Liver (tissue), 9 donors: ENCODE data around the gene RFNG. TPM values are rescaled to one million over a fixed set of nuclear protein-coding genes. Genes with fewer than 3 reads are reported as not detected.

Source experiments
- DNase-seq: peaks from one replicate; pipeline ENCODE4 v3.0.0-alpha.2; 2017; ENCODE audit warnings: low spot score
- H3K27ac ChIP-seq, 2 donors: one replicate each; pipeline ENCODE4 v1.7.0; 2013; ENCODE audit warnings: inconsistent platforms in 2 of 2, low read length in 2 of 2, control low read depth in 1 of 2, low read depth in 1 of 2, mild to moderate bottlenecking in 1 of 2
- H3K27me3 ChIP-seq, 4 donors: one replicate each; pipeline versions ENCODE4 v1.6.1 to v1.7.0; 2013; ENCODE audit warnings: low read length in 3 of 4, inconsistent platforms in 1 of 4, mild to moderate bottlenecking in 1 of 4, moderate library complexity in 1 of 4; ENCODE audit not compliant: control insufficient read depth in 4 of 4, insufficient read depth in 4 of 4
- H3K36me3 ChIP-seq, 4 donors: one replicate each; pipeline versions ENCODE4 v1.6.1 to v1.7.0; 2013; ENCODE audit warnings: low read length in 3 of 4, mild to moderate bottlenecking in 3 of 4, low read depth in 1 of 4, moderate library complexity in 1 of 4; ENCODE audit not compliant: control insufficient read depth in 4 of 4, insufficient read depth in 3 of 4
- H3K4me1 ChIP-seq, 4 donors: one replicate each; pipeline versions ENCODE4 v1.6.1 to v1.7.0; 2013; ENCODE audit warnings: low read length in 3 of 4, mild to moderate bottlenecking in 3 of 4, moderate library complexity in 1 of 4; ENCODE audit not compliant: control insufficient read depth in 4 of 4, insufficient read depth in 4 of 4
- H3K4me3 ChIP-seq, 3 donors: one replicate each; pipeline versions ENCODE4 v1.6.1 to v1.7.0; 2013; ENCODE audit warnings: low read length in 3 of 3, control low read depth in 1 of 3, low read depth in 1 of 3, mild to moderate bottlenecking in 1 of 3
- H3K9ac ChIP-seq, 2 donors: one replicate each; pipeline ENCODE4 v1.7.0; 2013; ENCODE audit warnings: low read length in 2 of 2, mild to moderate bottlenecking in 2 of 2, moderate library complexity in 2 of 2, control low read depth in 1 of 2, low read depth in 1 of 2
- H3K9me3 ChIP-seq, 4 donors: one replicate each; pipeline versions ENCODE4 v1.6.1 to v1.7.0; 2013; ENCODE audit warnings: low read length in 3 of 4; ENCODE audit not compliant: control insufficient read depth in 4 of 4
- CTCF ChIP-seq: fragments of 150-350 bp; IDR thresholded peaks from 2 replicates; pipeline ENCODE4 v1.5.1; 2017; ENCODE audit warnings: improper control_type of control experiment, low read depth, low read length; ENCODE audit not compliant: missing input control
- FOXA1 ChIP-seq: IDR thresholded peaks from 2 replicates; pipeline ENCODE4 v1.6.1; 2016; ENCODE audit warnings: antibody characterized with exemption
- FOXA2 ChIP-seq: IDR thresholded peaks from 2 replicates; pipeline ENCODE4 v1.6.1; 2016; ENCODE audit warnings: antibody characterized with exemption
- GABPA ChIP-seq, 2 donors: IDR thresholded peaks in 1 of 2; conservative IDR thresholded peaks in 1 of 2; 2 replicates each; pipeline ENCODE4 v1.6.1; 2016; ENCODE audit warnings: antibody characterized with exemption in 2 of 2, mild to moderate bottlenecking in 1 of 2, moderate library complexity in 1 of 2
- HNF4A ChIP-seq, 2 donors: conservative IDR thresholded peaks; 2 replicates each; pipeline ENCODE4 v1.6.1; 2016; ENCODE audit warnings: antibody characterized with exemption in 2 of 2, mild to moderate bottlenecking in 2 of 2
- HNF4G ChIP-seq: IDR thresholded peaks from 2 replicates; pipeline ENCODE4 v1.6.1; 2016; ENCODE audit warnings: antibody characterized with exemption
- JUND ChIP-seq, 2 donors: IDR thresholded peaks; 2 replicates each; pipeline ENCODE4 v1.6.1; 2016; ENCODE audit warnings: antibody characterized with exemption in 2 of 2
- RAD21 ChIP-seq, 2 donors: IDR thresholded peaks; 2 replicates each; pipeline ENCODE4 v1.6.1; 2016; ENCODE audit warnings: antibody characterized with exemption in 2 of 2, mild to moderate bottlenecking in 2 of 2
- RXRA ChIP-seq, 2 donors: IDR thresholded peaks; 2 replicates each; pipeline ENCODE4 v1.6.1; 2017 to 2018; ENCODE audit warnings: antibody characterized with exemption in 2 of 2, mild to moderate bottlenecking in 1 of 2
- SP1 ChIP-seq: IDR thresholded peaks from 2 replicates; pipeline ENCODE4 v1.6.1; 2018; ENCODE audit warnings: antibody characterized with exemption, mild to moderate bottlenecking
- YY1 ChIP-seq: IDR thresholded peaks from 2 replicates; pipeline ENCODE4 v1.6.1; 2016; ENCODE audit warnings: antibody characterized with exemption, mild to moderate bottlenecking
- WGBS: extraction: QIAGEN DNeasy Blood & Tissue Kit; methylation state at CpG from one replicate; pipeline ENCODE4 v1.1.7; 2013; 5-methylcytosine and 5-hydroxymethylcytosine counted together
- polyA plus RNA-seq, 2 donors: library from polyadenylated mRNA; stranded (reverse) in 1 of 2; unstranded in 1 of 2; fragments of 200-250 nt in 1 of 2; fragments of >200 nt in 1 of 2; fragmentation: Nextera tagmentation in 1 of 2; extraction: Ambion mirVana in 1 of 2; gene quantifications; one replicate each; pipeline versions ENCODE4 v1.2.1 to v1.2.3, GENCODE V29; 2013 to 2015
- total RNA-seq, 2 donors: library from RNA; depleted of rRNA; stranded (reverse); fragments of >200 nt; gene quantifications; one replicate each; pipeline ENCODE4 v1.2.3, GENCODE V29; 2014
- TF ChIP-seq, protein P1 (sequence below): IDR thresholded peaks from 2 replicates; pipeline ENCODE4 v1.6.1; 2016; ENCODE audit warnings: antibody characterized with exemption
- TF ChIP-seq, protein P2 (sequence below): IDR thresholded peaks from 2 replicates; pipeline ENCODE4 v1.6.1; 2016; ENCODE audit warnings: antibody characterized with exemption, mild to moderate bottlenecking
- donor health status: healthy.
- donor health status: healthy.
- donor health status: healthy.
- donor health status: healthy.
- donor health status: healthy.

RFNG gene
- total and polyA plus RNA-seq, 4 donors, result 15.0 to 36.0 (median 23.4) TPM

- DNase-seq, result no peak
- 61% methylated on average over 21 of the region's 21 CpGs for WGBS
- Histone ChIP-seq H3K27ac (no peak overlapping the region), H3K36me3 (peaks cover 17 to 24% (median 22%) of the 10 kb centered on the region in 4 donors), H3K9ac (no peak overlapping the region), H3K27me3 (no peaks in the 10 kb centered on the region), H3K9me3 (no peaks in the 10 kb centered on the region), H3K4me1 (peaks cover 0 to 7% (median 0%) of the 10 kb centered on the region in 4 donors), H3K4me3 (no peak overlapping the region)
- peak in 1 of 2 donors; percentile 3 for TF ChIP-seq RAD21 (IDR thresholded peaks at IDR 0.05)
- peak in 1 of 2 donors; percentile 30 for TF ChIP-seq JUND (IDR thresholded peaks at IDR 0.05)
- TF ChIP-seq, protein P1, sequence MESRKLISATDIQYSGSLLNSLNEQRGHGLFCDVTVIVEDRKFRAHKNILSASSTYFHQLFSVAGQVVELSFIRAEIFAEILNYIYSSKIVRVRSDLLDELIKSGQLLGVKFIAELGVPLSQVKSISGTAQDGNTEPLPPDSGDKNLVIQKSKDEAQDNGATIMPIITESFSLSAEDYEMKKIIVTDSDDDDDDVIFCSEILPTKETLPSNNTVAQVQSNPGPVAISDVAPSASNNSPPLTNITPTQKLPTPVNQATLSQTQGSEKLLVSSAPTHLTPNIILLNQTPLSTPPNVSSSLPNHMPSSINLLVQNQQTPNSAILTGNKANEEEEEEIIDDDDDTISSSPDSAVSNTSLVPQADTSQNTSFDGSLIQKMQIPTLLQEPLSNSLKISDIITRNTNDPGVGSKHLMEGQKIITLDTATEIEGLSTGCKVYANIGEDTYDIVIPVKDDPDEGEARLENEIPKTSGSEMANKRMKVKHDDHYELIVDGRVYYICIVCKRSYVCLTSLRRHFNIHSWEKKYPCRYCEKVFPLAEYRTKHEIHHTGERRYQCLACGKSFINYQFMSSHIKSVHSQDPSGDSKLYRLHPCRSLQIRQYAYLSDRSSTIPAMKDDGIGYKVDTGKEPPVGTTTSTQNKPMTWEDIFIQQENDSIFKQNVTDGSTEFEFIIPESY, result no peak
Observed at GRCh38 chr17:82076785-82077591, 25.4 kb upstream of the RFNG start.

GRCh38 chr17:82076018-82076784, 24.6 kb upstream of the RFNG start:
- DNase-seq, result no peak
- no peaks in the 10 kb centered on the region for H3K9me3 ChIP-seq
- TF ChIP-seq, protein P1, result no peak
- TF ChIP-seq FOXA2, result no peak
- TF ChIP-seq JUND (IDR thresholded peaks at IDR 0.05), result no peak
- no peak for TF ChIP-seq RXRA (IDR thresholded peaks at IDR 0.05)
- TF ChIP-seq GABPA (IDR thresholded peaks at IDR 0.05 in 1 of 2, conservative IDR thresholded peaks at IDR 0.05 in 1 of 2), result no peak
- TF ChIP-seq, protein P2, sequence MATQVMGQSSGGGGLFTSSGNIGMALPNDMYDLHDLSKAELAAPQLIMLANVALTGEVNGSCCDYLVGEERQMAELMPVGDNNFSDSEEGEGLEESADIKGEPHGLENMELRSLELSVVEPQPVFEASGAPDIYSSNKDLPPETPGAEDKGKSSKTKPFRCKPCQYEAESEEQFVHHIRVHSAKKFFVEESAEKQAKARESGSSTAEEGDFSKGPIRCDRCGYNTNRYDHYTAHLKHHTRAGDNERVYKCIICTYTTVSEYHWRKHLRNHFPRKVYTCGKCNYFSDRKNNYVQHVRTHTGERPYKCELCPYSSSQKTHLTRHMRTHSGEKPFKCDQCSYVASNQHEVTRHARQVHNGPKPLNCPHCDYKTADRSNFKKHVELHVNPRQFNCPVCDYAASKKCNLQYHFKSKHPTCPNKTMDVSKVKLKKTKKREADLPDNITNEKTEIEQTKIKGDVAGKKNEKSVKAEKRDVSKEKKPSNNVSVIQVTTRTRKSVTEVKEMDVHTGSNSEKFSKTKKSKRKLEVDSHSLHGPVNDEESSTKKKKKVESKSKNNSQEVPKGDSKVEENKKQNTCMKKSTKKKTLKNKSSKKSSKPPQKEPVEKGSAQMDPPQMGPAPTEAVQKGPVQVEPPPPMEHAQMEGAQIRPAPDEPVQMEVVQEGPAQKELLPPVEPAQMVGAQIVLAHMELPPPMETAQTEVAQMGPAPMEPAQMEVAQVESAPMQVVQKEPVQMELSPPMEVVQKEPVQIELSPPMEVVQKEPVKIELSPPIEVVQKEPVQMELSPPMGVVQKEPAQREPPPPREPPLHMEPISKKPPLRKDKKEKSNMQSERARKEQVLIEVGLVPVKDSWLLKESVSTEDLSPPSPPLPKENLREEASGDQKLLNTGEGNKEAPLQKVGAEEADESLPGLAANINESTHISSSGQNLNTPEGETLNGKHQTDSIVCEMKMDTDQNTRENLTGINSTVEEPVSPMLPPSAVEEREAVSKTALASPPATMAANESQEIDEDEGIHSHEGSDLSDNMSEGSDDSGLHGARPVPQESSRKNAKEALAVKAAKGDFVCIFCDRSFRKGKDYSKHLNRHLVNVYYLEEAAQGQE, result no peak
- no peak for TF ChIP-seq YY1
- TF ChIP-seq HNF4G, result no peak
- no peak for TF ChIP-seq SP1
- no peak for TF ChIP-seq FOXA1
- TF ChIP-seq RAD21 (IDR thresholded peaks at IDR 0.05), result no peak
- TF ChIP-seq CTCF, result no peak
- TF ChIP-seq HNF4A (conservative IDR thresholded peaks at IDR 0.05), result no peak
- no peak overlapping the region for H3K4me3 ChIP-seq
- WGBS, result 53% methylated on average over 25 of the region's 25 CpGs
- H3K9ac ChIP-seq, result no peak overlapping the region
- H3K36me3 ChIP-seq, result peaks cover 17 to 23% (median 18%) of the 10 kb centered on the region in 4 donors
- H3K4me1 ChIP-seq, result peaks cover 0 to 7% (median 0%) of the 10 kb centered on the region in 4 donors
- H3K27ac ChIP-seq, result no peak overlapping the region
- no peaks in the 10 kb centered on the region for H3K27me3 ChIP-seq
